GM18868 (cell line): ENCODE data around the gene EPS15.

Experiments used
- ATAC-seq: cut with Tn5 transposase; IDR thresholded peaks from one replicate; pipeline ENCODE4 v1.9.1; 2021; ENCODE audit warnings: mild to moderate bottlenecking, moderate library complexity; ENCODE audit not compliant: unreplicated experiment

EPS15 gene

GRCh38 chr1:51324251-51325010, 194.6 kb downstream of the EPS15 start:
- no peak for ATAC-seq

DNA sequence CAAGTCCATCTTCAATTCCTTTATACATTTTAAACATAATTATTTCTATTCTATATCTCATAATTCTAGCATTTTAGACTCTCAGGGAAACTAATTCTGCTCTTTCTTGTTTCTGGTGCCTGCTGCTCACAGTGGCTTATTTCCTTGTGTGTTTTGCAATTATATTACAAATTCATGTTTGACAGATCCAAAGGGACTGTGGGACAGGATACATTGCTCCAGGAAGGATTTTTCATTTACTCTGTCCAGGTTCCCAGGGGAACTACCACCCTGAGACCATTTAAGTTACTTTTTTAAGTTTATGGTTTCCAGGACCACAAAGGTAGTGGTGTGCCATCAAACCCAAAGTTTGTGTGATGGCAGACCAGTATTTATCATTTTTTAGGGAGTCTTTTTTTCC, 195.3 kb downstream of the EPS15 start:
- ATAC-seq = no peak

DNA sequence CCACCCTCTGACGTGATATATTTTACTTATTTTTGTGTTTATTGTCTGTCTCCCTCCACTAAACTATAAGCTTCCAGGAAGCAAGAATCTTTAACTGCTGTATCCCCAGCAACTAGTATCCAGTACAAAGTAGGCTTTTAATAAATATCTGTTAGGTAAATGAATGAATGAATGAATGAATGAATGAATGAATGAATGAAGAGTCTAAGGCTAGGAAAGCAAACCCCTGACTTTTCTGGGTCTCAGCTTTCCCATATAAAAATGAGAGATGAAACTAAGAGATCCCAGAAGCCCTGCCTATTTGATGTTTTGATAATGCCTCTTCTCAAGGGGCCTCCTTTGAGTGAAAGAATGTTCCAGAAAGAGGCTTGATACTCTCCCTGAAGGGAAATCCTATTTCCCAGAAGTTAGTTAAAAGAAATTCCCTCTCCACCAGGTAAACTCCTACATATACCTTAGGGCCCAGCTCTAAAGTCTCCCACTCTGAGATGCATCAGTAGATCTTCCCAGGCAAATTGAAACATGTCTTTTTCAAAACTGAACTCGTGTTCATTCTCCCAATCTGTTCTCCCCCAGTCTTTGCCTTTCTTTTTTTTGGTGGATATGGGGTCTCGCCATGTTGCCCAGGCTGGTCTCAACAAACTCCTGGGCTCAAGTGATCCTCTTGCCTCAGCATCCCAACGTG, 196.5 kb downstream of the EPS15 start:
- ATAC-seq = no peak

DNA sequence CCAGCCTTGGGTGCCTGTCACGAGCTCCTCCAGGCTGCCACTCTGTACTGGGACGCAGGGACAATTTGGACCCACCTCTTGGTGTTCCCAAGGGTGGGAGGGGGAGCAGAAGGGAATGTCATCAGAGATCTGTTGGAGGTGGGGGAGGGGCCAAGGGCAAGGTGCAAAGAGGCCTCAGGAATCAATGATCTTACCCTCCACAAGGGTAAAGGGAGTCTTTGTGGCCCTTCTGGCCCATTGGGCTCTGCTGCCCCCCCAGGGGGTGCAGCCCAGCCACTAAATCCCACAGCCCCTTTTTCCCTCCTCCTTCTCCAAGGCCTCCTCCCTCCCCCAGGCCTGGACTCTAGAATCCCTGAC, 197.2 kb downstream of the EPS15 start:
- no peak for ATAC-seq

- ATAC-seq = no peak
Observed at GRCh38 chr1:51320967-51321923, 197.8 kb downstream of the EPS15 start.

DNA sequence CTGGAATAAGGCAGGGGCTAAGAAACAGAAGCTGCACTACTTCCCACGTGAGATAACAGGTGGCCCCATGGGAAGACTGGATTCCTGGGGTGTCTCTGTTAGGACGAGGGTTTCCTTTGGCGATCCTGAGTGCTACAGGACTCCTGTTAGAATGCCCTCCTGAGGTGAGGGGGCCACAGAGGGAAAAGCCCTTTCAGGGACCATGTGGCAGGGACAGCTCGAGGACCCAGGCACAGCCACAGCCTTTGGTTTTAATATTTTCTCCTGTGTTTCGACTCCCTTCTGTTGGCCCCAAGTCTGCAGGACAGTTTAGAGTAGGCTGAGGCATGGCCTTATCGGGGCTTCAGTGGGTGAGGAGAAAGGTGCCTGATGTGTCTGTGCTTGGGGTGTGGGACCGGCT, 201.3 kb downstream of the EPS15 start:
- ATAC-seq = no peak

DNA sequence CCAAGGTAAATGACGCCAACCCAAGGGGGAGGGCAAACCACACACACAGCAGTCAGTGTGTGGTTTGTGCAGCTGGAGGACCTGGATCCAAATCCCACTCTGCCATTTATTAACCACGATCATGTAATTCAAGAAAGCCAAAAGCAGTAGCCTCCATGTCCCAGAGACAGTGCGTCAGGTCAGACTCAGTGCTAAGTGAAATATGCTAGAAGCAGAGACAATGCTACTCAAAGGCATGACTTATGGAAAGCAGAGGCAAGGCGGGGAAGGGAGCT, 202.3 kb downstream of the EPS15 start:
- ATAC-seq = no peak

- no peak for ATAC-seq
Observed at GRCh38 chr1:51316113-51316845, 202.8 kb downstream of the EPS15 start.

- ATAC-seq = no peak
Observed at GRCh38 chr1:51314974-51315373, 204.1 kb downstream of the EPS15 start.

GRCh38 chr1:51313961-51314777, 204.9 kb downstream of the EPS15 start:
- ATAC-seq = no peak

DNA sequence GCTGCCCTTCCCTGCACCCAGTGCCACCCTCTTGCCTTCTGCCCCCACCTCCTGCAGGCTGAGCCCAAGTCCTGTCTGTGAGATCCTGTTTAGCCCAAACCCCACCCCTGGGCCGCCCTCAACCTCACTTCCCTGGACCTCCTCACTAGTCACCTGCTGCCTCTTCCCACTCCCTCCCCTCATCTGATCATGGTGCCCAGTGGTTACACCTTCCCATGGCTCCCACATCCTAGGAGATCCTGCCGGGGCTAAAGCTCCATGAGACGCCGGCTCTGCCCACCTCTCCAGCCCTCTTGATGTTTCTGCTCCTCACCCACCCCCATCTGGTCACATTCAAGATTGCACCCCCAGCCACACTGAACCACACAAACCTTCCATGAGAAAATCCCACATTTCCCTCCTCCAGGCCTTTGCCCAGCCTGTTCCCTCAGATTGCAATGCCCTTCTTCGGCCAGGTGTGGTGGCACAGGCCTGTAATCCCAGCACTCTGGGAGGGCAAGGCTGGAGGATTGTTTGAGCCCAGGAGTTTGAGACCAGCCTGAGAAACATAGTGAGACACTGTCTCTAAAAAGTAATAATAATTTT, 205.7 kb downstream of the EPS15 start:
- ATAC-seq = no peak

DNA sequence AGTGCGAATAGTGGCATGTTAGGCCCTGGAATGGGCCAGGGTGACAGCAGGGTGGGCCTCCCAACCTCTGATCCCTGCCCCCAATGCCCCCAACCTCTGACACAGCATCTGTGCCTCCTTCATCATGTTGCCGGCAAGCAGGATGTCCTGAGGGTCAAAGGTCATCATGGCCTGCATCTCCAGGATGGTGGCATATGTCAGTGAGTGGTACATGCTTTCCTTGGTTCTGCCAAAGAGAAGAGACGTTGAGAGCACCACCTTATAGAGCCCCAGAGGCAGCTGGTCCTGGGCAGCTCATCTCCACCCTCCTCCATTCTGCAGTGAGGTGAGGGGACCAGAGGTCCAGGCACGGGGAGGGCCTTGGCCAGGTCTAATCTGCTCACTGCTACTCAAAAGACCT, 206.3 kb downstream of the EPS15 start:
- no peak for ATAC-seq

DNA sequence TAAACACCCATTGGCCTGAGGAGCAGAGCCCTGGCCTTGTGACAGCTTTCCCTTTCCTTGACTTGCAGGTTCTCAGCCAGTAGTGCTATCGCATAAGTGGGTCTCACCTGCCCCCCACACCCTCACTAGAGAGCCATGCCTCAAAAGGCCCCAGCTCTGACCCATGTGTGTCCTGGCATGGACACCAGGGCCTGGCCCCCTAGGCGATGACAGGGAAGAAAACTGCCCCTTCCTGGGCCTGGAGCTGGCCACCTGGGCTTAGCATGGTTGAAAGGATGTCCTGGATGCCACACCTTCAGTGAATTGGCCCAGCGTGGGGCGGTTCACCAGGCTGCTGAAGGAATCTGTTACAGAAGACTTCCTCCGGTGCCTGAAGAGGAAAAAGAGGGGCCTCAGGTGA, 207.2 kb downstream of the EPS15 start:
- ATAC-seq = no peak

DNA sequence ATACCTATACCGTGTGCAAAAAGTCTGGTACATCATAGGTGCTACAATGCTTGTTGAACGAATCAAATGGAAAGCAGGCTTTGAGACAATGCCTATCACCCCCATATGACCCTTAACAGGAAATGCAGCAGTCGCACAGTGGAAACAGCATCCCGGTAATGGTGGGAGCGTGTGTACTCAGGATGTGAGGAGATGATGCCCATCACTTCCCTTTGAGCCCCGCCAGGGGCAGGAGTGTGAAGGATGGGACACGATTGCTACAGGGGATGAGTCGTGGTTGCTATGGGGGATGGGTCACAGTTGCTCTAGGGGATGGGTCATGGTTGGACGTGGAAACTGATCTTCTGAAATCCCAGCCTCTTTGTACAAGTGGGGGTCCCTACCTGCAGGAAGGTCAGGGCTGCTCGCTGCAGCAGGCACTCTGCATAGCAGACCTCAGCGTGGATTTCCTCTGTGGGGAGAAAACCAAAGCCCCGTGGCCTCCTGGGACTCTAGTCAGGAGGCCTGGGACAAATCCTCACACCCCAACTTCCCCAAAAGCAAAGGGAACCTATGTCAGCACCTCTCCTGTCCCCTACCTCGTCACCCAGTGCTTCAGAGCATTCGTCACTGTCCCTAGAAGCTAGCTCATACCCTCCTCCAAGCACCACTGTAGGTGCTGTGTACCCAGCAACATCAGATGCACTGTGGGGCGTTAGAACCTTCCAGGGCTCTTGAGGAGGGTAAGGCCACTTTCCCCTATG, 208.0 kb downstream of the EPS15 start:
- no peak for ATAC-seq

GRCh38 chr1:51309291-51309690, 209.8 kb downstream of the EPS15 start:
- no peak for ATAC-seq

- no peak for ATAC-seq
Observed at GRCh38 chr1:51308636-51309035, 210.4 kb downstream of the EPS15 start.

DNA sequence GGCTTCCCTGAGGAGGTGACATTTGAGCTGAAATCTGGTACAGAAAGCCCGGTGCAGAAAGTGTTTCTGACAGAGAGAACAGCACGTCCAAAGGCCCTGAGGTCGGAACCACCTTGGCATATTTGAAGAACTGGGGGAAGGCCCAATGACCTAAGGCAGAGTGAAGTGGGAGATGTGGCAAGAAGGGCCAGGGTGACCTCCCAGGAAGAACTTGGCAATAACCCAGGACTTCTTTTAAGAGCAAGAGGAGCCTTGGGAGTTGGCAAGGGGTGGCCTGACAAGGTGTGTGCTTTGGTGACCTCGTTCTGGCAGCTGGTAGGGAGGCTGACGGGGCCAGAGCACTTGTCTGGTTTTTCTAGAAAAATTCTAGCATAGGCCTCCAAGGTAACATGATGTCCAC, 212.1 kb downstream of the EPS15 start:
- ATAC-seq = no peak

DNA sequence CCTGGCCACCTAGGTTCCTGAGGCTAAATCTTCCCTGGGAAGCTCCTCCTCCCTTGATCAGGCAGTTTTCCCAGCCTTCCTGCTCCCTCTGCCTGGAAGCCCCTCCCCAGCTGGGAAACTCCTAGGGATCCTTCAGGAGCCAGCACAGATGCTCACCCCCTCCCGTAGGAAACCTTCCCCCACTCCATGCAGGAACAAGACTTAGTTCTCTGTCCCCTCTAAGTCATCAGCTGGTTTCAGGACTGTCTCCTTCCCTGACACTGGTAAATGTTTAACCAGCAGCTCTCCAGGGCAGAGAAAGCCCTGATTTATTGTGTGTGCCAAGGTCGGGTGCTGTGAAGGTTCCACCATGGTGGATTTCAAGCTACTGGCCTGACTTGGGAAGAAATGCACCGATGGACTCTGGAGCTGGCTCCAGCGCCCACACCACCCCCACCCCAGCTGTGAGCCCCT, 213.7 kb downstream of the EPS15 start:
- no peak for ATAC-seq

- ATAC-seq = no peak
Observed at GRCh38 chr1:51304360-51304759, 214.7 kb downstream of the EPS15 start.
